Coronary artery (tissue), 2 donors: ENCODE results near the gene ENTPD1.
A peak's percentile ranks its signal among the peaks of the same experiment; 100 is the strongest.
"Not testable (repeated sequence)": the region's sequence is repeated elsewhere in the genome, so short reads cannot be mapped to it uniquely, and the experiment has no call there.

ENCODE experiments used
- DNase-seq: peaks from one replicate; pipeline ENCODE4 v3.0.0-alpha.2; 2017; ENCODE audit warnings: low spot score
- H3K27ac ChIP-seq, 2 donors: fragments of 200-600 bp; sonication (generic); one replicate each; pipeline ENCODE4 v1.5.1; 2016 to 2019
- H3K4me3 ChIP-seq: fragments of 200-600 bp; sonication (generic); 2 replicates; pipeline ENCODE4 v1.5.1; 2016; ENCODE audit warnings: mild to moderate bottlenecking, moderate library complexity
- CTCF ChIP-seq: fragments of 200-600 bp; sonication (generic); IDR thresholded peaks from one replicate; pipeline ENCODE4 v1.5.1; 2019; ENCODE audit warnings: antibody characterized with exemption

ENTPD1 gene

GRCh38 chr10:95756041-95756761, at the start of gene ENTPD1:
Gene ENTPD1 (plus strand): TSS chr10:95756163. CDS start chr10:95756240, 77 bp downstream.
- H3K27ac ChIP-seq: peak within 1 kb of the TSS; percentile 82 to 93
- no peak for DNase-seq
- no peak for TF ChIP-seq CTCF
- H3K4me3 ChIP-seq: peak within 1 kb of the TSS; percentile 64

GRCh38 chr10:95706573-95706972, 49.4 kb upstream of the ENTPD1 start:
- no peak for TF ChIP-seq CTCF
- DNase-seq: no peak
- Histone ChIP-seq H3K4me3 (no peak overlapping the region), H3K27ac (no peak overlapping the region)

- Histone ChIP-seq H3K27ac (no peak overlapping the region), H3K4me3 (no peak overlapping the region)
- DNase-seq: no peak
- TF ChIP-seq CTCF: no peak
Measured at GRCh38 chr10:95706990-95707389, 49.0 kb upstream of the ENTPD1 start.

GRCh38 chr10:95711492-95711891, 44.5 kb upstream of the ENTPD1 start:
- no peak for TF ChIP-seq CTCF
- no peak for DNase-seq
- no peak overlapping the region for H3K27ac ChIP-seq
- H3K4me3 ChIP-seq: no peak overlapping the region

- no peak for DNase-seq
- Histone ChIP-seq H3K27ac (no peak overlapping the region), H3K4me3 (no peak overlapping the region)
- no peak for TF ChIP-seq CTCF
Measured at GRCh38 chr10:95716466-95716865, 39.5 kb upstream of the ENTPD1 start.

- Histone ChIP-seq H3K4me3 (no peak overlapping the region), H3K27ac (no peak overlapping the region)
- TF ChIP-seq CTCF: no peak
- no peak for DNase-seq
Measured at GRCh38 chr10:95716866-95717265, 39.1 kb upstream of the ENTPD1 start.

GRCh38 chr10:95720745-95721144, 35.2 kb upstream of the ENTPD1 start:
- not testable (repeated sequence) for H3K4me3 ChIP-seq, H3K27ac ChIP-seq, DNase-seq

GRCh38 chr10:95722496-95722895, 33.5 kb upstream of the ENTPD1 start:
- not testable (repeated sequence) for H3K27ac ChIP-seq, H3K4me3 ChIP-seq, DNase-seq
